BJ (cell line): ENCODE measurements around the gene DIP2C. TPM values are rescaled to one million over a fixed set of nuclear protein-coding genes. Genes with fewer than 3 reads are reported as not detected.

ENCODE experiments used
- CTCF ChIA-PET: fragments of 350-600 bp; formaldehyde crosslinking; extraction: SDS; loops from one replicate; lab custom pipeline; 2021; ENCODE audit warnings: antibody characterized with exemption, inconsistent platforms; lab: Yijun Ruan, JAX
- POLR2A ChIA-PET: fragments of 300-600 bp; sonication (Branson Sonifier 250); formaldehyde crosslinking; extraction: SDS; loops from one replicate; lab custom pipeline; 2021; ENCODE audit warnings: antibody characterized with exemption; lab: Charles Lee
- DNase-seq: peaks from one replicate; pipeline ENCODE4 v3.0.0-alpha.2; 2011; ENCODE audit warnings: low read depth
- H3K27me3 ChIP-seq: 2 replicates; pipeline ENCODE4 v1.6.0; 2011; ENCODE audit warnings: low read length; ENCODE audit not compliant: control insufficient read depth, insufficient read depth
- H3K36me3 ChIP-seq: 2 replicates; pipeline ENCODE4 v1.5.1; 2011; ENCODE audit warnings: low read length; ENCODE audit not compliant: control insufficient read depth, insufficient read depth
- H3K4me3 ChIP-seq: 2 replicates; pipeline ENCODE4 v1.5.1; 2011; ENCODE audit warnings: low read depth, mild to moderate bottlenecking, control low read depth, low read length
- polyA plus RNA-seq: library from polyadenylated mRNA; depleted of rRNA; stranded (reverse); fragments of >200 nt; gene quantifications from 2 replicates; pipeline ENCODE4 v1.2.3, GENCODE V29; 2011
- TF ChIP-seq, protein P1 (sequence below): IDR thresholded peaks from 2 replicates; pipeline ENCODE4 v1.5.1; 2011; ENCODE audit warnings: low read depth, mild to moderate bottlenecking, control low read depth, inconsistent platforms, low read length, moderate library complexity; ENCODE audit not compliant: insufficient read depth

The DIP2C gene
- polyA plus RNA-seq, 1 experiment, result 9.3 TPM

DNA sequence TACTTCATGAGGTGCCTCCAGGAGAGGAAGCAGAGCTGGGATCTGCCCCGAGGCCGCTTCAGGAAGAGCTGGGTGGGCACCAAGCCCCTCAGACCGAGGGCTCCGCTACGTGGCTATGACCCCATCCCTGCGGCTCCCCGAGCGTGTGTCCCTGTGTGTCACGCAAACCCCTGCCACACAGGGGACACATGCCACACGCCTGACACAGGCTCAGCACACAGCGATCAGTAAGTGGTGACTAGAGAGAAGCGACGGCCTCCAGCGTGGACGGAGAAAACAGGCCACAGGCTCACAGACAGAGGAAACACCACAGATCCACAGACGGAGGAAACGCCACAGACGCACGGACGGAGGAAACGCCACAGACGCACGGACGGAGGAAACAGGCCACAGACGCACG is 18.5 kb downstream of the DIP2C start:
- Histone ChIP-seq H3K36me3 (no peaks in the 10 kb centered on the region; the same call in 1 of the 2 replicates), H3K27me3 (no peaks in the 10 kb centered on the region), H3K4me3 (no peak overlapping the region)
- TF ChIP-seq, protein P1, sequence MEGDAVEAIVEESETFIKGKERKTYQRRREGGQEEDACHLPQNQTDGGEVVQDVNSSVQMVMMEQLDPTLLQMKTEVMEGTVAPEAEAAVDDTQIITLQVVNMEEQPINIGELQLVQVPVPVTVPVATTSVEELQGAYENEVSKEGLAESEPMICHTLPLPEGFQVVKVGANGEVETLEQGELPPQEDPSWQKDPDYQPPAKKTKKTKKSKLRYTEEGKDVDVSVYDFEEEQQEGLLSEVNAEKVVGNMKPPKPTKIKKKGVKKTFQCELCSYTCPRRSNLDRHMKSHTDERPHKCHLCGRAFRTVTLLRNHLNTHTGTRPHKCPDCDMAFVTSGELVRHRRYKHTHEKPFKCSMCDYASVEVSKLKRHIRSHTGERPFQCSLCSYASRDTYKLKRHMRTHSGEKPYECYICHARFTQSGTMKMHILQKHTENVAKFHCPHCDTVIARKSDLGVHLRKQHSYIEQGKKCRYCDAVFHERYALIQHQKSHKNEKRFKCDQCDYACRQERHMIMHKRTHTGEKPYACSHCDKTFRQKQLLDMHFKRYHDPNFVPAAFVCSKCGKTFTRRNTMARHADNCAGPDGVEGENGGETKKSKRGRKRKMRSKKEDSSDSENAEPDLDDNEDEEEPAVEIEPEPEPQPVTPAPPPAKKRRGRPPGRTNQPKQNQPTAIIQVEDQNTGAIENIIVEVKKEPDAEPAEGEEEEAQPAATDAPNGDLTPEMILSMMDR, result no peak
- ChIA-PET CTCF (no interaction called here), POLR2A (no interaction called here)
- no peak for DNase-seq

DNA sequence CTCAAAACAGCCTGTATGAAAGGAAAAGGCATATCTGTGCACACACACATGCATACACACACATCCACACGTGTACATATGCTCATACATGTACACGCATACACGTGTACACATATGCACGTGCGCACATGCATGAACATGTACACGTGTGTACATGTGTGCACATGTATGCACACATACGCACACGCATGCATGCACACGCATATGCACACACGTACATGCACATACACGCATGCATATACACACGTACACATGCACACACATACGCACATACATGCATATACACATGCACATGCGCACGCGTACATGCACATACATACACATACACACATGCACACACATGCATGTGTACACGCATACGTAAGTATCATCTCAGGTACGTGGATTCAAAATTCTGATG is 19.4 kb downstream of the DIP2C start:
- POLR2A ChIA-PET, result no interaction called here
- DNase-seq, result no peak
- CTCF ChIA-PET, result no interaction called here
- H3K27me3 ChIP-seq, result no peaks in the 10 kb centered on the region
- TF ChIP-seq, protein P1, result no peak
- H3K36me3 ChIP-seq, result no peaks in the 10 kb centered on the region; the same call in 1 of the 2 replicates
- H3K4me3 ChIP-seq, result no peak overlapping the region

DNA sequence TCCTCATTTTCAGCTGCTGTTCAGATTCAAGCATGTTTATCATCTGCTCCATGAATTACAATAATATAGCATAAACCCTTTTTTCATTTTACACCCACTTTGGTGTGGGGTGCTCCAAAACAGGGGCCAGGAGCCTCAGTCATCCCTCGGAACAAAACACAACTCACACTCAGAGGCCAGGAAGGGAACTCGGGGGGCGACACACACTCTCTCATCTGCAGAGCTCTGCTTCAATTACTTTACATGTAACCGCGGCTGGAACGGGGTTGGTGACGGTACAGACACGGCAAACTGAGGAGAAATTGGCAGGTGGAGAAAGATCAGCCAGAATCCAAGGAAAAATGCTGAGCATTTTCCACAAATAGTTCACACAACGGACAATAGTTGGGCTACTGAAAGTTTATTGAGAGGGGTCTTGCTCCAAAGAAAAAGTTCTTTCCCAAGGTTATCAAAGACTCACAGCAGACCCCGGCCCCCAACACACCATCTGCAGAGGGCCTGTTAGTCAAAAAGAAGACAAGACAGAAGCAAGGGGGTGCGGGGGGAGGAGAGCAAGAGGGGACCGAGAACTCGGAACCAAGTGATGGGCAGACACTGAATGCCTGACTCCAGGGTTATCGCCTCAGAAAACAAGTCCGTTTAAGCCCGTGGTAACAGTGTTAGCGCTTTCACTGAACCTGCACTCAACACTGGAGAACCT is 20.5 kb downstream of the DIP2C start:
- no peaks in the 10 kb centered on the region; the same call in 1 of the 2 replicates for H3K36me3 ChIP-seq
- ChIA-PET CTCF (interaction anchor here (0.8 kb wide), 1 partner anchor 33 kb away, joined by 3 read pairs; no protein-coding TSS in a partner anchor), POLR2A (no interaction called here)
- TF ChIP-seq, protein P1, result no peak
- H3K4me3 ChIP-seq, result no peak overlapping the region
- no peak for DNase-seq
- H3K27me3 ChIP-seq, result no peaks in the 10 kb centered on the region

DNA sequence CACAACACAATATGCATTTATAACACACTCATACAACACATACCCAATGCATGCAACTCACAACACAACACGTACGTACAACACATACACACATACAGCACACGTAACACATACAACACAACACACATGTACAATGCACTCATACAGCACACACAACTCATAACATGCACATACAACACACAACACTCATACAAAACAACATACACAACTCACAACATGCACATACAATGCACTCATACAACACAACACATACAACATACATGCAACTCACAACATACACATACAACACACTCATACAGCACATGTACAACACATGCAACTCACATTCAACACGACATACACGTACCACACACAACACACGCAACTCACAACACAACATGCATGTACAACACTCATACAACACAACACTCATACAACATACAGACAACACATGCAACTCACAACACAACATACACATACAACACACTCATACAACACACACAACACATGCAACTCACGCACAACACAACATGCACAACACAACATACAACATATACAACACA is 21.8 kb downstream of the DIP2C start:
- ChIA-PET POLR2A (no interaction called here), CTCF (no interaction called here)
- no peak for DNase-seq
- TF ChIP-seq, protein P1, result no peak
- Histone ChIP-seq H3K36me3 (no peaks in the 10 kb centered on the region; the same call in 1 of the 2 replicates), H3K4me3 (no peak overlapping the region), H3K27me3 (no peaks in the 10 kb centered on the region)

DNA sequence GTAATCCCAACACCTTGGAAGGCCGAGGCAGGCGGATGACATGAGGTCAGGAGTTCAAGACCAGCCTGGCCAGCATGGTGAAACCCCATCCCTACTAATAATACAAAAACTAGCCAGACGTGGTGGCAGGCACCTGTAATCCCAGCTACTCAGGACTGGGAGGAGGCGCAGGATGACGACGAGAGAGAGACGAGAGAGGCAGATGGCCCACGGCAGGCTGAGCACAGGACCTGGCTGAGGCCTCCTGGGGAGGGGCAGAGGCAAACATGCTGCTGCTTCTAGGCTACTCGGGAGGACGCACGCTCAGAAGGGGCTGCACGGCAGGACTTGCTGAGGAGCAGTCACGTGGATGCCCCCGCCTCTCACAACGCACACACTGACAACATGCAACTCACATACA is 22.4 kb downstream of the DIP2C start:
- no peak for DNase-seq
- CTCF ChIA-PET, result no interaction called here
- Histone ChIP-seq H3K27me3 (no peaks in the 10 kb centered on the region), H3K36me3 (no peaks in the 10 kb centered on the region; the same call in 1 of the 2 replicates), H3K4me3 (no peak overlapping the region)
- TF ChIP-seq, protein P1, result no peak
- POLR2A ChIA-PET, result no interaction called here
